Mucosa of rectum (tissue), 2 donors: ENCODE results near the gene YDJC.

Source experiments
- H3K27ac ChIP-seq, 2 donors: one replicate each; pipeline ENCODE4 v1.7.0; 2013; ENCODE audit warnings: inconsistent platforms in 2 of 2, low read depth in 2 of 2, low read length in 2 of 2
- H3K27me3 ChIP-seq, 2 donors: one replicate each; pipeline ENCODE4 v1.7.0; 2013; ENCODE audit warnings: low read length in 2 of 2; ENCODE audit not compliant: control insufficient read depth in 2 of 2, insufficient read depth in 2 of 2
- H3K36me3 ChIP-seq, 2 donors: one replicate each; pipeline ENCODE4 v1.7.0; 2013; ENCODE audit warnings: low read length in 2 of 2; ENCODE audit not compliant: control insufficient read depth in 2 of 2, insufficient read depth in 2 of 2
- H3K4me1 ChIP-seq, 2 donors: one replicate each; pipeline ENCODE4 v1.7.0; 2013; ENCODE audit warnings: low read length in 2 of 2, mild to moderate bottlenecking in 1 of 2; ENCODE audit not compliant: control insufficient read depth in 2 of 2, insufficient read depth in 2 of 2
- H3K4me3 ChIP-seq, 2 donors: one replicate each; pipeline ENCODE4 v1.7.0; 2013; ENCODE audit warnings: low read length in 2 of 2
- H3K9ac ChIP-seq, 2 donors: one replicate each; pipeline ENCODE4 v1.7.0; 2013; ENCODE audit warnings: low read length in 2 of 2, low read depth in 1 of 2, mild to moderate bottlenecking in 1 of 2
- H3K9me3 ChIP-seq, 2 donors: one replicate each; pipeline ENCODE4 v1.7.0; 2013; ENCODE audit warnings: low read length in 2 of 2; ENCODE audit not compliant: control insufficient read depth in 2 of 2
- donor health status: healthy.
- donor health status: Normal muscosa, but diverticular disease.

The YDJC gene

GRCh38 chr22:21579474-21579851 lies 50.4 kb downstream of the YDJC start:
- H3K9ac ChIP-seq = no peak overlapping the region
- H3K4me3 ChIP-seq = no peak overlapping the region
- H3K4me1 ChIP-seq = peaks cover 8 to 11% of the 10 kb centered on the region in 2 donors
- no peaks in the 10 kb centered on the region for H3K9me3 ChIP-seq
- peaks cover 0 to 3% of the 10 kb centered on the region in 2 donors for H3K36me3 ChIP-seq
- no peak overlapping the region for H3K27ac ChIP-seq
- H3K27me3 ChIP-seq = no peaks in the 10 kb centered on the region
